HG03135 (cell line): ENCODE measurements around the gene TAF7.
"Not testable (repeated sequence)": the region's sequence is repeated elsewhere in the genome, so short reads cannot be mapped to it uniquely, and the experiment has no call there.

Source experiments
- ATAC-seq: cut with Tn5 transposase; IDR thresholded peaks from one replicate; pipeline ENCODE4 v1.9.1; 2021; ENCODE audit warnings: mild to moderate bottlenecking, moderate library complexity; ENCODE audit not compliant: unreplicated experiment

Gene TAF7

GRCh38 chr5:141340781-141341354 lies 20.3 kb upstream of the TAF7 start:
- not testable (repeated sequence) for ATAC-seq

- no peak for ATAC-seq
These were observed 18.1 kb upstream of the TAF7 start, which contains the start of gene PCDHGA2 for GRCh38 chr5:141338538-141339306. TSS of gene PCDHGA2 (plus strand) at chr5:141338760.

- not testable (repeated sequence) for ATAC-seq
These were observed 12.0 kb upstream of the TAF7 start for GRCh38 chr5:141332571-141332970.

GRCh38 chr5:141330299-141331080 lies 9.9 kb upstream of the TAF7 start, which contains the start of gene PCDHGA1:
TSS of gene PCDHGA1 (plus strand) at chr5:141330514.
- ATAC-seq, result no peak

- no peak for ATAC-seq
These were observed 7.6 kb upstream of the TAF7 start for GRCh38 chr5:141328231-141328630.

GRCh38 chr5:141326088-141326854 lies 5.7 kb upstream of the TAF7 start:
- peak; percentile 86 for ATAC-seq

GRCh38 chr5:141322261-141322660 lies 1.7 kb upstream of the TAF7 start:
- ATAC-seq, result no peak

- ATAC-seq, result no peak
These were observed 885 bp downstream of the TAF7 start for GRCh38 chr5:141319699-141320098.

GRCh38 chr5:141319202-141319601 lies 1.4 kb downstream of the TAF7 start:
- ATAC-seq, result no peak

GRCh38 chr5:141316963-141317362 lies 3.6 kb downstream of the TAF7 start:
- not testable (repeated sequence) for ATAC-seq

- ATAC-seq, result no peak
These were observed 6.9 kb downstream of the TAF7 start for GRCh38 chr5:141313711-141314110.

- ATAC-seq, result no peak
These were observed 14.0 kb downstream of the TAF7 start for GRCh38 chr5:141306630-141307029.

- no peak for ATAC-seq
These were observed 16.8 kb downstream of the TAF7 start, which contains the start of gene SLC25A2 for GRCh38 chr5:141303756-141304155. TSS of gene SLC25A2 (minus strand) at chr5:141304049. CDS start at chr5:141303865, 184 bp downstream.

GRCh38 chr5:141298376-141298775 lies 22.2 kb downstream of the TAF7 start:
- no peak for ATAC-seq

GRCh38 chr5:141272906-141273305 lies 47.7 kb downstream of the TAF7 start:
- no peak for ATAC-seq

GRCh38 chr5:141269195-141269594 lies 51.4 kb downstream of the TAF7 start:
- no peak for ATAC-seq
